HCT116 (cell line): ENCODE data around the gene SLAMF6. TPM values are rescaled to one million over a fixed set of nuclear protein-coding genes. Genes with fewer than 3 reads are reported as not detected.

Experiments
- ATAC-seq: fragments of 200-7000 bp; cut with Tn5 transposase; 2 replicates; pipeline ENCODE4 v1.9.1; 2020; ENCODE audit warnings: mild to moderate bottlenecking, moderate library complexity
- BruUV-seq: library from RNA; stranded (reverse); fragments of 400-500 nt; replicated peaks from 2 replicates; lab custom pipeline; 2021; lab: Mats Ljungman, UMichigan
- CTCF ChIA-PET: fragments of 300-600 bp; sonication (Branson Sonifier 250); formaldehyde crosslinking; loops from one replicate; lab custom pipeline; 2021; ENCODE audit warnings: antibody characterized with exemption; lab: Charles Lee
- POLR2A ChIA-PET: fragments of 300-600, 350-600 bp; sonication (Branson Sonifier 250); formaldehyde crosslinking; loops from one replicate; lab custom pipeline; 2021; ENCODE audit warnings: antibody characterized with exemption; lab: Charles Lee
- RAD21 ChIA-PET, 2 experiments: fragments of 300-600 bp; sonication (Branson Sonifier 250); formaldehyde crosslinking; loops; one replicate each; lab custom pipeline; 2023; ENCODE audit warnings: low total read pairs in 2 of 2; ENCODE audit not compliant: uncharacterized antibody in 2 of 2, unreplicated experiment in 2 of 2, low non-redundant PET in 1 of 2; lab: Charles Lee
- DNase-seq: peaks from one replicate; pipeline ENCODE4 v3.0.0-alpha.2; 2010; ENCODE audit warnings: low read depth, low spot score
- H2AFZ ChIP-seq: fragments of 200-600 bp; shearing (Covaris generic), sonication (generic); 2 replicates; pipeline ENCODE4 v1.6.1; 2017; ENCODE audit warnings: low read depth, mixed run types, mixed read lengths, antibody characterized with exemption, low read length; ENCODE audit not compliant: poor library complexity, severe bottlenecking
- H3K27ac ChIP-seq: 2 replicates; pipeline ENCODE4 v1.5.1; 2012; ENCODE audit warnings: low read depth, low read length
- H3K27me3 ChIP-seq: fragments of 200-600 bp; sonication (generic); 2 replicates; pipeline ENCODE4 v1.6.1; 2016; ENCODE audit warnings: mixed run types, low read length, mixed read lengths; ENCODE audit not compliant: insufficient read depth
- H3K36me3 ChIP-seq, 2 experiments: fragments of 200-500 bp in 1 of 2; fragments of 200-600 bp in 1 of 2; sonication (Bioruptor generic) in 1 of 2; sonication (generic) in 1 of 2; 2 replicates each; pipeline versions ENCODE4 v1.5.1 to v1.6.1; 2014 to 2016; ENCODE audit warnings: low read length in 2 of 2, inconsistent platforms in 1 of 2, mixed read lengths in 1 of 2, mixed run types in 1 of 2; ENCODE audit not compliant: insufficient read depth in 2 of 2, control insufficient read depth in 1 of 2
- H3K4me1 ChIP-seq, 2 experiments: fragments of 200-600 bp in 1 of 2; sonication (generic) in 1 of 2; 2 replicates each; pipeline versions ENCODE4 v1.5.1 to v1.6.1; 2012 to 2017; ENCODE audit warnings: low read length in 2 of 2, inconsistent platforms in 1 of 2, mild to moderate bottlenecking in 1 of 2, mixed read lengths in 1 of 2, mixed run types in 1 of 2, moderate library complexity in 1 of 2; ENCODE audit not compliant: insufficient read depth in 2 of 2, control insufficient read depth in 1 of 2
- H3K4me2 ChIP-seq: fragments of 200-600 bp; sonication (generic); 2 replicates; pipeline ENCODE4 v1.6.1; 2017; ENCODE audit warnings: mixed run types, low read length, mixed read lengths
- H3K4me3 ChIP-seq, 2 experiments: fragments of 200-600 bp in 1 of 2; sonication (generic) in 1 of 2; replicated peaks in 1 of 2; 2 replicates each; pipeline ENCODE4 v1.5.1; 2011 to 2016; ENCODE audit warnings: low read length in 2 of 2, control low read depth in 1 of 2, low read depth in 1 of 2, mild to moderate bottlenecking in 1 of 2, mixed read lengths in 1 of 2, mixed run types in 1 of 2
- H3K79me2 ChIP-seq: fragments of 200-600 bp; sonication (generic); 2 replicates; pipeline ENCODE4 v1.6.1; 2017; ENCODE audit warnings: mild to moderate bottlenecking, mixed run types, low read length, moderate library complexity, mixed read lengths; ENCODE audit not compliant: insufficient read depth
- H3K9ac ChIP-seq: fragments of 200-600 bp; sonication (generic); 2 replicates; pipeline ENCODE4 v1.6.1; 2016; ENCODE audit warnings: low read length, mixed read lengths
- H3K9me2 ChIP-seq: fragments of 200-600 bp; sonication (generic), shearing (Covaris generic); 2 replicates; pipeline ENCODE4 v1.6.1; 2017; ENCODE audit warnings: mixed run types, mild to moderate bottlenecking, moderate library complexity; ENCODE audit not compliant: insufficient read depth
- H3K9me3 ChIP-seq, 2 experiments: fragments of 200-500 bp in 1 of 2; fragments of 200-600 bp in 1 of 2; sonication (Bioruptor generic) in 1 of 2; sonication (generic) in 1 of 2; 2 replicates each; pipeline ENCODE4 v1.6.1; 2014 to 2017; ENCODE audit warnings: low read length in 2 of 2, mixed read lengths in 2 of 2, inconsistent platforms in 1 of 2, low read depth in 1 of 2, mild to moderate bottlenecking in 1 of 2, mixed run types in 1 of 2, moderate library complexity in 1 of 2; ENCODE audit not compliant: control insufficient read depth in 1 of 2, insufficient read depth in 1 of 2
- H4K20me1 ChIP-seq: fragments of 200-600 bp; sonication (generic), shearing (Covaris generic); 2 replicates; pipeline ENCODE4 v1.6.1; 2017; ENCODE audit warnings: mixed run types, mild to moderate bottlenecking, moderate library complexity; ENCODE audit not compliant: insufficient read depth
- CEBPB ChIP-seq: IDR thresholded peaks from 2 replicates; pipeline ENCODE4 v1.6.1; 2012; ENCODE audit warnings: low read depth
- CTCF ChIP-seq, 3 experiments: fragments of 200-600 bp in 1 of 3; sonication (generic) in 1 of 3; IDR thresholded peaks in 2 of 3; conservative IDR thresholded peaks in 1 of 3; 2 replicates each; pipeline ENCODE4 v1.5.1; 2012 to 2017; ENCODE audit warnings: low read depth in 2 of 3, low read length in 2 of 3, antibody characterized with exemption in 1 of 3, borderline replicate concordance in 1 of 3, control low read depth in 1 of 3, mild to moderate bottlenecking in 1 of 3, mixed read lengths in 1 of 3, mixed run types in 1 of 3, moderate library complexity in 1 of 3; ENCODE audit not compliant: insufficient read depth in 1 of 3
- EGR1 ChIP-seq: IDR thresholded peaks from 2 replicates; pipeline ENCODE4 v1.6.1; 2012; ENCODE audit warnings: low read depth
- ELF1 ChIP-seq: IDR thresholded peaks from 2 replicates; pipeline ENCODE4 v1.6.1; 2012; ENCODE audit warnings: low read depth, borderline replicate concordance
- EZH2 ChIP-seq: fragments of 200-600 bp; sonication (generic); IDR thresholded peaks from 2 replicates; pipeline ENCODE4 v1.6.1; 2017; ENCODE audit warnings: antibody characterized with exemption, mixed run types
- EZH2phosphoT487 ChIP-seq: fragments of 200-600 bp; IDR thresholded peaks from 2 replicates; pipeline ENCODE4 v1.6.1; 2018; ENCODE audit warnings: antibody characterized with exemption, borderline replicate concordance
- FOSL1 ChIP-seq: IDR thresholded peaks from 2 replicates; pipeline ENCODE4 v1.6.1; 2012; ENCODE audit warnings: low read depth
- JUND ChIP-seq: IDR thresholded peaks from 2 replicates; pipeline ENCODE4 v1.6.1; 2012
- MAX ChIP-seq: IDR thresholded peaks from 2 replicates; pipeline ENCODE4 v1.6.1; 2012
- POLR2A ChIP-seq: IDR thresholded peaks from 2 replicates; pipeline ENCODE4 v1.7.0; 2011; ENCODE audit warnings: borderline replicate concordance; ENCODE audit not compliant: insufficient read depth, insufficient read length; ENCODE audit errors: extremely low read depth
- POLR2AphosphoS5 ChIP-seq: IDR thresholded peaks from 2 replicates; pipeline ENCODE4 v1.6.1; 2011; ENCODE audit warnings: mild to moderate bottlenecking, low read depth, low read length, moderate library complexity
- RAD21 ChIP-seq: IDR thresholded peaks from 2 replicates; pipeline ENCODE4 v1.6.1; 2012; ENCODE audit warnings: low read depth, mild to moderate bottlenecking
- SIN3A ChIP-seq: IDR thresholded peaks from 2 replicates; pipeline ENCODE4 v1.6.1; 2012; ENCODE audit warnings: low read depth
- SP1 ChIP-seq: IDR thresholded peaks from 2 replicates; pipeline ENCODE4 v1.6.1; 2012; ENCODE audit warnings: low read depth
- SRF ChIP-seq: IDR thresholded peaks from 2 replicates; pipeline ENCODE4 v1.6.1; 2012; ENCODE audit warnings: low read depth
- YY1 ChIP-seq: IDR thresholded peaks from 2 replicates; pipeline ENCODE4 v1.6.1; 2011; ENCODE audit warnings: low read length, low read depth, moderate library complexity, mild to moderate bottlenecking; ENCODE audit not compliant: insufficient replicate concordance; ENCODE audit errors: extremely low read depth
- ZBTB33 ChIP-seq: IDR thresholded peaks from 2 replicates; pipeline ENCODE4 v1.6.1; 2011; ENCODE audit warnings: mild to moderate bottlenecking, low read length, moderate library complexity; ENCODE audit not compliant: insufficient replicate concordance; ENCODE audit errors: extremely low read depth
- ZFX ChIP-seq: fragments of 450-650 bp; IDR thresholded peaks from 2 replicates; pipeline ENCODE4 v1.6.1; 2017
- ZNF274 ChIP-seq: fragments of 200-500 bp; sonication (Bioruptor generic); IDR thresholded peaks from 2 replicates; pipeline ENCODE4 v1.6.1; 2014; ENCODE audit warnings: mild to moderate bottlenecking, low read depth, low read length, inconsistent platforms
- intact Hi-C: fragments of 100-400 bp; cut with micrococcal nuclease; formaldehyde crosslinking; loops from 2 replicates; pipeline ENCODE4 v1.10.0; 2022
- total RNA-seq: library from RNA; stranded (reverse); gene quantifications from one replicate; pipeline ENCODE4 v1.2.1, GENCODE V29; 2021; ENCODE audit not compliant: unreplicated experiment

The SLAMF6 gene
- total RNA-seq, 1 experiment from 2014 or later: not detected

GRCh38 chr1:160439718-160440117, 83.3 kb downstream of the SLAMF6 start:
- H3K9me2 ChIP-seq: no peaks in the 10 kb centered on the region
- H3K9me3 ChIP-seq: no peaks in the 10 kb centered on the region
- H4K20me1 ChIP-seq: no peaks in the 10 kb centered on the region
- H3K27me3 ChIP-seq: no peaks in the 10 kb centered on the region
- no peaks in the 10 kb centered on the region for H3K36me3 ChIP-seq
- no peak overlapping the region for H2AFZ ChIP-seq
- H3K79me2 ChIP-seq: no peaks in the 10 kb centered on the region
- intact Hi-C loops: no loop called here
- BruUV-seq: no TSS peak
- POLR2A ChIA-PET: no interaction called here
- no peak overlapping the region for H3K4me2 ChIP-seq
- RAD21 ChIA-PET: no interaction called here
- ATAC-seq (no peak), DNase-seq (no peak)
- H3K4me3 ChIP-seq: no peak overlapping the region
- no peaks in the 10 kb centered on the region for H3K4me1 ChIP-seq
- H3K9ac ChIP-seq: no peak overlapping the region
- CTCF ChIA-PET: no interaction called here
- H3K27ac ChIP-seq: no peak overlapping the region
- no peak for TF ChIP-seq SIN3A
- no peak for TF ChIP-seq SP1
- TF ChIP-seq EGR1: no peak
- no peak for TF ChIP-seq RAD21
- no peak for TF ChIP-seq ZBTB33
- TF ChIP-seq MAX: no peak
- no peak for TF ChIP-seq POLR2AphosphoS5
- no peak for TF ChIP-seq CEBPB
- TF ChIP-seq EZH2phosphoT487: no peak
- TF ChIP-seq POLR2A: no peak
- TF ChIP-seq JUND: no peak
- TF ChIP-seq CTCF (IDR thresholded peaks at IDR 0.05 in 2 of 3, conservative IDR thresholded peaks at IDR 0.05 in 1 of 3; ENCODE audit: borderline replicate concordance in 1 of 3, insufficient read depth in 1 of 3, low read depth in 2 of 3, low read length in 2 of 3): no peak
- no peak for TF ChIP-seq ELF1
- no peak for TF ChIP-seq SRF
- no peak for TF ChIP-seq ZFX
- no peak for TF ChIP-seq FOSL1
- TF ChIP-seq YY1: no peak
- TF ChIP-seq EZH2: no peak
- no peak for TF ChIP-seq ZNF274
